ENCODE measurements around the gene ACTN1.
A peak's percentile ranks its signal among the peaks of the same experiment; 100 is the strongest.

ACTN1 gene

GRCh38 chr14:68879321-68879781, 99.8 kb downstream of the ACTN1 start:
- peaks cover 5% of the 10 kb centered on the region for H3K4me1 Mint-ChIP-seq
- DNase-seq, result no peak
- no peaks in the 10 kb centered on the region for H3K9me3 Mint-ChIP-seq
- TF ChIP-seq, protein P1, sequence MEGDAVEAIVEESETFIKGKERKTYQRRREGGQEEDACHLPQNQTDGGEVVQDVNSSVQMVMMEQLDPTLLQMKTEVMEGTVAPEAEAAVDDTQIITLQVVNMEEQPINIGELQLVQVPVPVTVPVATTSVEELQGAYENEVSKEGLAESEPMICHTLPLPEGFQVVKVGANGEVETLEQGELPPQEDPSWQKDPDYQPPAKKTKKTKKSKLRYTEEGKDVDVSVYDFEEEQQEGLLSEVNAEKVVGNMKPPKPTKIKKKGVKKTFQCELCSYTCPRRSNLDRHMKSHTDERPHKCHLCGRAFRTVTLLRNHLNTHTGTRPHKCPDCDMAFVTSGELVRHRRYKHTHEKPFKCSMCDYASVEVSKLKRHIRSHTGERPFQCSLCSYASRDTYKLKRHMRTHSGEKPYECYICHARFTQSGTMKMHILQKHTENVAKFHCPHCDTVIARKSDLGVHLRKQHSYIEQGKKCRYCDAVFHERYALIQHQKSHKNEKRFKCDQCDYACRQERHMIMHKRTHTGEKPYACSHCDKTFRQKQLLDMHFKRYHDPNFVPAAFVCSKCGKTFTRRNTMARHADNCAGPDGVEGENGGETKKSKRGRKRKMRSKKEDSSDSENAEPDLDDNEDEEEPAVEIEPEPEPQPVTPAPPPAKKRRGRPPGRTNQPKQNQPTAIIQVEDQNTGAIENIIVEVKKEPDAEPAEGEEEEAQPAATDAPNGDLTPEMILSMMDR (IDR thresholded peaks at IDR 0.05), result no peak
- peaks cover 50% of the 10 kb centered on the region for H3K36me3 Mint-ChIP-seq (ENCODE audit: low read depth)
- no peaks in the 10 kb centered on the region for H3K27me3 Mint-ChIP-seq (ENCODE audit: low read depth, poor library complexity)
- no peak overlapping the region for H3K4me3 Mint-ChIP-seq
- H3K27ac Mint-ChIP-seq, result no peak overlapping the region

GRCh38 chr14:68878908-68879307, 100.2 kb downstream of the ACTN1 start:
- Mint-ChIP-seq H3K4me3 (no peak overlapping the region), H3K4me1 (peaks cover 5% of the 10 kb centered on the region), H3K27ac (no peak overlapping the region), H3K27me3 (ENCODE audit: low read depth, poor library complexity) (no peaks in the 10 kb centered on the region), H3K36me3 (ENCODE audit: low read depth) (peaks cover 54% of the 10 kb centered on the region), H3K9me3 (no peaks in the 10 kb centered on the region)
- TF ChIP-seq, protein P1 (IDR thresholded peaks at IDR 0.05), result no peak
- DNase-seq, result no peak

- Mint-ChIP-seq H3K36me3 (ENCODE audit: low read depth) (peaks cover 60% of the 10 kb centered on the region), H3K9me3 (no peaks in the 10 kb centered on the region), H3K27ac (peak overlapping the region; percentile 27), H3K4me1 (peaks cover 5% of the 10 kb centered on the region), H3K4me3 (no peak overlapping the region), H3K27me3 (ENCODE audit: low read depth, poor library complexity) (no peaks in the 10 kb centered on the region)
- DNase-seq, result no peak
- TF ChIP-seq, protein P1 (IDR thresholded peaks at IDR 0.05), result no peak
These were observed 101.0 kb downstream of the ACTN1 start for GRCh38 chr14:68877993-68878575.

DNA sequence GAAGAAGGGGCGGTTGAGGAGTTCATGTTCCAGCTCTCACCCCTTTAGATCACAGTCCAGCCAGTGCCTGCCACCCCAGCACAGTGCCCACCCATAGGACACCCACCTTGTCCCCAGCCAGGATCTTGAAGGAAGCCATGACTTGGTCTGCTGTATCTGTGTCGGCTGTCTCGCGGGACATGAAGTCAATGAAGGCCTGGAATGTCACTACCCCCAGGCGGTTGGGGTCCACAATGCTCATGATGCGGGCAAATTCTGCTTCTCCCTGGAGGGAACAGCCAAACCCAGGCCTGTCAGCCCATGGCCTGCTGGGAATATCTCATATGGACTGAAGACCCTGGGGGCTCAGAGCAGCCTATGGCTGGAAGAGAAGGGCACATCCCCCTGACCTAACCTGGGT, 102.1 kb downstream of the ACTN1 start:
- no peak overlapping the region for H3K4me3 Mint-ChIP-seq
- TF ChIP-seq, protein P1 (IDR thresholded peaks at IDR 0.05), result no peak
- H3K4me1 Mint-ChIP-seq, result peaks cover 5% of the 10 kb centered on the region
- H3K27me3 Mint-ChIP-seq (ENCODE audit: low read depth, poor library complexity), result no peaks in the 10 kb centered on the region
- H3K27ac Mint-ChIP-seq, result no peak overlapping the region
- H3K36me3 Mint-ChIP-seq (ENCODE audit: low read depth), result peaks cover 64% of the 10 kb centered on the region
- H3K9me3 Mint-ChIP-seq, result no peaks in the 10 kb centered on the region
- no peak for DNase-seq

DNA sequence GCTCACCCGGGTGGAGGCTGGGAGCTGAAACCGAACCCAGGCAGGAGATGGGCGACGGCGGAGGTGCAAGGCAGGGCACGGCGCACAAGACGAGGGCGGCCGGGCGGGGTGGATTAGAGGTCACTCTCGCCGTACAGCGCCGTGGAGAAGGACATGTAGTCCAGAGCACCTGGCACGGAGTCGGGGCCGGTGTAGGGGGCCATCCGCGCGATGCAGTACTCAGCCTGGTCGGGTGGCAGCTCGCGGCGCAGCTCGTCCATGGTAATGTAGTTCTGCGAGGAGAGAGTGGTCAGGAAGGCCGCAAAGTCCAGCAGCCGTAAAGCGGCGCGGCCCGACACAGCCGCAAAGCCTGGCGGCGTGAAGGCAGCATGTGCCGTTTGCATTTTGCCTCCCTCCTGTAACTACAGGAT, 104.4 kb downstream of the ACTN1 start:
- no peaks in the 10 kb centered on the region for H3K27me3 Mint-ChIP-seq (ENCODE audit: low read depth, poor library complexity)
- H3K27ac Mint-ChIP-seq, result no peak overlapping the region
- H3K9me3 Mint-ChIP-seq, result no peaks in the 10 kb centered on the region
- no peak for DNase-seq
- peaks cover 58% of the 10 kb centered on the region for H3K36me3 Mint-ChIP-seq (ENCODE audit: low read depth)
- no peak overlapping the region for H3K4me3 Mint-ChIP-seq
- peaks cover 5% of the 10 kb centered on the region for H3K4me1 Mint-ChIP-seq
- TF ChIP-seq, protein P1 (IDR thresholded peaks at IDR 0.05), result no peak

- Mint-ChIP-seq H3K27me3 (ENCODE audit: low read depth, poor library complexity) (no peaks in the 10 kb centered on the region), H3K4me3 (no peak overlapping the region), H3K27ac (no peak overlapping the region), H3K36me3 (ENCODE audit: low read depth) (peaks cover 53% of the 10 kb centered on the region), H3K9me3 (no peaks in the 10 kb centered on the region), H3K4me1 (peaks cover 1% of the 10 kb centered on the region)
- TF ChIP-seq, protein P1 (IDR thresholded peaks at IDR 0.05), result no peak
- DNase-seq, result no peak
These were observed 105.7 kb downstream of the ACTN1 start for GRCh38 chr14:68873376-68873775.

All from nephron progenitor cell (in vitro differentiated cells).